ENCODE results near the gene SREBF1. TPM values are rescaled to one million over a fixed set of nuclear protein-coding genes. Genes with fewer than 3 reads are reported as not detected.

Gene SREBF1
- total RNA-seq, 4 donors from 2014 or later = 16.1 to 90.7 (median 56.1) TPM

DNA sequence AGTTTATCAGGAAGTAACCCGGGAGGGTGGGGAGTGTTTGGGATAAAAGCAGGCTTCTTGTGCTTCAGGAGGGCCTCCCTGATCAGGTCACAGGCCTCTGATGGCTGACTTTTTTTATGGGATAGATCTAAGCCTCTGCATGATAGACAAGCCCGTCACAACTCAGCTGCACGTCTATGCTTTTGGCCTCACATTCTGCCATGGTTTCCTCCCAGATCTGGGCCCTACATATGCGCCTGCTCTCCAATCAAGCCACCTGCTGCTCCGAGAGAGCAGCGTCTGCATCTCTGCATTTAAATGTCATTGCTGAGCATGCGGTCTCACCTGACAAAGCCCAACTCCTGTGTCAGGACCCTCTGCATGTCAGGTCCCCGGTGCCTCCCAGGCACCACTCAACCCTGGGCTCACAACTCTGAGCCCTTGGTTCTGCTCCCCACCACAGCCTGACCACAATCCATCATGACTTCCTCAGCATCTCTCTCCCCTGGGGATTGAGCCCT, 45.3 kb upstream of the SREBF1 start:
- Histone ChIP-seq H3K27ac (no peak overlapping the region), H3K36me3 (peaks cover 0 to 84% of the 10 kb centered on the region in 2 donors), H3K4me1 (peaks cover 0 to 35% (median 15%) of the 10 kb centered on the region in 3 donors), H3K9me3 (no peaks in the 10 kb centered on the region), H3K4me3 (no peak overlapping the region), H3K27me3 (no peaks in the 10 kb centered on the region)
- TF ChIP-seq, protein P1, sequence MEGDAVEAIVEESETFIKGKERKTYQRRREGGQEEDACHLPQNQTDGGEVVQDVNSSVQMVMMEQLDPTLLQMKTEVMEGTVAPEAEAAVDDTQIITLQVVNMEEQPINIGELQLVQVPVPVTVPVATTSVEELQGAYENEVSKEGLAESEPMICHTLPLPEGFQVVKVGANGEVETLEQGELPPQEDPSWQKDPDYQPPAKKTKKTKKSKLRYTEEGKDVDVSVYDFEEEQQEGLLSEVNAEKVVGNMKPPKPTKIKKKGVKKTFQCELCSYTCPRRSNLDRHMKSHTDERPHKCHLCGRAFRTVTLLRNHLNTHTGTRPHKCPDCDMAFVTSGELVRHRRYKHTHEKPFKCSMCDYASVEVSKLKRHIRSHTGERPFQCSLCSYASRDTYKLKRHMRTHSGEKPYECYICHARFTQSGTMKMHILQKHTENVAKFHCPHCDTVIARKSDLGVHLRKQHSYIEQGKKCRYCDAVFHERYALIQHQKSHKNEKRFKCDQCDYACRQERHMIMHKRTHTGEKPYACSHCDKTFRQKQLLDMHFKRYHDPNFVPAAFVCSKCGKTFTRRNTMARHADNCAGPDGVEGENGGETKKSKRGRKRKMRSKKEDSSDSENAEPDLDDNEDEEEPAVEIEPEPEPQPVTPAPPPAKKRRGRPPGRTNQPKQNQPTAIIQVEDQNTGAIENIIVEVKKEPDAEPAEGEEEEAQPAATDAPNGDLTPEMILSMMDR (IDR thresholded peaks at IDR 0.05) = no peak
- TF ChIP-seq POLR2A (IDR thresholded peaks at IDR 0.05) = no peak
- no peak for TF ChIP-seq POLR2AphosphoS5 (IDR thresholded peaks at IDR 0.05)
- ATAC-seq = no peak
- 89 to 92% methylated on average over 2 to 7 of the region's 8 CpGs for WGBS, 2 donors (ENCODE audit: low coverage in 1 of 2)

DNA sequence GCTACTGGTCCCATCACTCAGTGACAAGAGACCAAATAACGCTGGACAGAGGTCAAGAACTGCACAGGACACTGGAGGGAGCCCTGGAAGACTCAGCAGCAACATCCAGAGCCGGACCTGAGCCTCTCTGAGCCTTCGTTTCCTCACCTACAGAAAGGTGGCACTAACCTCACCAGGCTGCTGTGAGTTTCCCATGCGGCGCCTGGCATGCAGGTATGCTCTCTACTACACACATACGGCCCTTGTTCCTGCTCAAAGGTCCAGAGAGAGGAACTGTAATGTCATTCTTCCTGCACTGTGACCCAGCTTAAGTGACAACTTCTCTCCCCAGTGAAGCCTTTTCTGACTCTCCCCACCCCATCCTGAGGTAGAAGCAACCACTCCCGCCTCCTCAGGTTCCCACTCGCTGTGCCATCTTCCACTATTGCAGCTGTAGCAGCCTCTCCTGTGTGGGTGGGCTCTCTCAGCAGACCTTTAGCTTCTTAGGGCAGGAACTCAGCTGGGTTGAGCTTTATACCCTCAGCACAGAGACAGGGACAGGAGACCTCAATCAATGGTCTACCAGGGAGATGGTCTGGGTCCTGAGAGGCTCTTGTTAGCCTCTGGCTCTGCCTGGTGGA, 43.9 kb upstream of the SREBF1 start:
- TF ChIP-seq EP300 (IDR thresholded peaks at IDR 0.05) = no peak
- TF ChIP-seq POLR2AphosphoS5 (IDR thresholded peaks at IDR 0.05) = no peak
- TF ChIP-seq, protein P1 (IDR thresholded peaks at IDR 0.05) = no peak
- TF ChIP-seq POLR2A (IDR thresholded peaks at IDR 0.05) = no peak
- Histone ChIP-seq H3K4me3 (no peak overlapping the region), H3K27me3 (no peaks in the 10 kb centered on the region), H3K36me3 (peaks cover 0 to 74% of the 10 kb centered on the region in 2 donors), H3K4me1 (peaks cover 0 to 49% (median 28%) of the 10 kb centered on the region in 3 donors), H3K27ac (no peak overlapping the region), H3K9me3 (no peaks in the 10 kb centered on the region)
- 92 to 96% methylated on average over 5 to 8 of the region's 8 CpGs for WGBS, 2 donors (ENCODE audit: low coverage in 1 of 2)
- ATAC-seq = no peak

DNA sequence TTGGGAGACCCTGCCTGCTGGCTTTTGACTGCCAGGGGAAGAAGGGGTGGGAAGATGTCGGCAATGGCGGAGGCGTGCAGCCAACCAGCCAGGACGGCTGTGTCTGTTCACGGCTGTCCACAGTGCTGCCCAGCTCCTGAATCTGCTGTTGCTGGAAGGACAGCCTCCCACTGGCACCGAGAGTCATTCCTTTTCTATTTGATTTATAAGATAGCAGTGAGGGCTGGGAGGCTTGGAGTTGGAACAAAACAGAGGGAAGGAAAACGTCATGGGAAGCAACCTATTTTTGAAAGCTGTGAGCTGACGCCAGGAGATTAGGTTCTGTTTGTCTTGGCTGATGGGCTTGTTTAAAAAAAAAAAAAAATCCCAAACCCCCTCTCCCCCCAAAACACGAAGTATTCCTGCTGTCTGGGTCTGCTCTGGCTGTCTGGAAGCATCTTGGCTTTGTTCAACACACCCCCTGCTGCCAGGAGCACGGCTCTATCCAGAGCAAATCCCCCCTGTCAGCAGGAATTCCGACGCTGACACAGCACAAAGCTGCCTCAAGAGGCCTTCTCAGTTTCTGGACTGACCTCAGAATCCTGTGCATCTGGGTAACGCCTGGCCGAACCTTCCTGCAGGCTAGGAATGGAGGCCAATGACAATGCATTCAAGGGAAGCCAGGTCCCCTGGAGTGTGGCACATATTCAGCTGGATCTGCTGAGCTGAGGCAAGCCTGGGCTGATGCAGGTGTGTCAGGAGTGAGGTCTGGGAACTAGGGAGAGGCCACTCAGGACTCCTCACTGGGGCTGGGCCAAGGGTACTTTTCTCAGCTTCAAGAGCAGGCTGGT, 41.0 kb upstream of the SREBF1 start:
- ATAC-seq = peak; percentile 91
- peaks cover 0 to 49% of the 10 kb centered on the region in 2 donors for H3K36me3 ChIP-seq

DNA sequence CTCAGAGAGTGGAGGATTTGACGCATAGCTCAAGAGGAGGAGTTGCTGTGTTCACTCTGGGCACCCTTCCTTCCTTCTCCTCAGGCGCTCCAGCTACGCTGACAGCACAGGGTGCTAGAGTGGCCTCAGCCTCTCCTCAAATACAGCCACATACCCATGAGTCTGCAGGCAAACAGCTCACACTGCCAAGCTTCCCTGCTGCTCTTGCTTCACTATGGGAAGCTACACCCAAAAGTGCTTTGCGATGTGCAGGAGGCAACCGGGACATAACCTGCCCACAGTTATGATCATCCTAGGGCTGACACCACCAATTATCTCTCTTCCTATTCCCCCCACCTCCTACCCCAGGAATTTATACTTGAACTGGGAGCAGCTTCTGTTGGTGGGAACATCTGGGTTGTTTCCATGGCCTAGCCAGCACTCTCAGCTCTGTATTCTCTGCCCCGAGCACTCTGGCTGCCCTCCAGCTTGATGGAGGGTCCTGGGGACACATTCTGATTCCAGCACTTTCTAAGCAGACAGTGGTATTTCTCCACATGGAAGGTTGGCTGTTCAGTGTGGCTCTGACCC, 40.3 kb upstream of the SREBF1 start:
- ATAC-seq = peak; percentile 72
- Histone ChIP-seq H3K27ac (peak overlapping the region; percentile 68 to 96 (median 90)), H3K36me3 (peaks cover 0 to 45% of the 10 kb centered on the region in 2 donors), H3K4me3 (no peak overlapping the region), H3K9me3 (no peaks in the 10 kb centered on the region), H3K27me3 (no peaks in the 10 kb centered on the region), H3K4me1 (peaks cover 0 to 75% (median 31%) of the 10 kb centered on the region in 3 donors)
- WGBS, 2 donors (ENCODE audit: low coverage in 1 of 2) = 7 to 17% methylated on average over 4 to 6 of the region's 6 CpGs
- TF ChIP-seq POLR2AphosphoS5 (IDR thresholded peaks at IDR 0.05) (peak; percentile 28), EP300 (IDR thresholded peaks at IDR 0.05) (no peak)

More for the DNA sequence above, 41.0 kb upstream of the SREBF1 start:
- TF ChIP-seq POLR2A (IDR thresholded peaks at IDR 0.05) = no peak
- TF ChIP-seq POLR2AphosphoS5 (IDR thresholded peaks at IDR 0.05) = peak; percentile 64
- TF ChIP-seq EP300 (IDR thresholded peaks at IDR 0.05) = no peak
- TF ChIP-seq, protein P1 (IDR thresholded peaks at IDR 0.05) = peak in 2 of 4 experiments; percentile 10 to 18
- Histone ChIP-seq H3K4me1 (peaks cover 0 to 75% (median 31%) of the 10 kb centered on the region in 3 donors), H3K9me3 (no peaks in the 10 kb centered on the region), H3K27ac (peak overlapping the region; percentile 68 to 96 (median 90)), H3K27me3 (no peaks in the 10 kb centered on the region), H3K4me3 (no peak overlapping the region)
- 0 to 2% methylated on average over 4 to 10 of the region's 14 CpGs for WGBS, 2 donors (ENCODE audit: low coverage in 1 of 2)

DNA sequence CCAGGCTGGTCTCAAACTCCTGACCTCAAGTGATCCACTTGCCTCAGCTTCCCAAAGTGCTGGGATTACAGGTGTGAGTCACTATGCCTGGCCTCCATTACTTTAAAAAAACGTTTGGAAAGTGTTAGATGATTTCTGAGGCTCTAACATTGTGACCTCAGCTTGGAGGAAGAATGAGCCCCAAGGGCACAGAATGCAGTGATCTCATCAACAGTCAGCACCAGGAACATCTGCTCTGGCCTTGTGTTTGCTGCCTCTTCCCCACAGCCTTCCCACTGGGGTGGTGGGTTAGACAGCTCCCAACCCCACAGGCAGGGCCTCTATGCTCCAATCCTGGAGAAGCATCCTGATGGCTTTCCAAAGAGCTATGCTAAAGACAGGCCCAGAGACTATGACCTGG, 37.7 kb upstream of the SREBF1 start:
- Histone ChIP-seq H3K27me3 (no peaks in the 10 kb centered on the region), H3K4me1 (peaks cover 0 to 76% (median 34%) of the 10 kb centered on the region in 3 donors), H3K4me3 (no peak overlapping the region), H3K27ac (peak overlapping the region in 3 of 4 donors; percentile 1 to 90 (median 89)), H3K9me3 (no peaks in the 10 kb centered on the region), H3K36me3 (peaks cover 0 to 22% of the 10 kb centered on the region in 2 donors)
- WGBS, 2 donors (ENCODE audit: low coverage in 1 of 2) = no CpG with 5 or more reads among the region's 1 CpG
- no peak for ATAC-seq
- TF ChIP-seq EP300 (IDR thresholded peaks at IDR 0.05) = no peak
- no peak for TF ChIP-seq POLR2A (IDR thresholded peaks at IDR 0.05)
- no peak for TF ChIP-seq POLR2AphosphoS5 (IDR thresholded peaks at IDR 0.05)
- TF ChIP-seq, protein P1 (IDR thresholded peaks at IDR 0.05) = no peak
